Measurements from ENCODE around the gene TTLL3. TPM values are rescaled to one million over a fixed set of nuclear protein-coding genes. Genes with fewer than 3 reads are reported as not detected.
"Not testable (repeated sequence)": the region's sequence is repeated elsewhere in the genome, so short reads cannot be mapped to it uniquely, and the experiment has no call there.

TTLL3 gene
- total RNA-seq, 2 donors from 2014 or later = 24.1 to 88.0 TPM

DNA sequence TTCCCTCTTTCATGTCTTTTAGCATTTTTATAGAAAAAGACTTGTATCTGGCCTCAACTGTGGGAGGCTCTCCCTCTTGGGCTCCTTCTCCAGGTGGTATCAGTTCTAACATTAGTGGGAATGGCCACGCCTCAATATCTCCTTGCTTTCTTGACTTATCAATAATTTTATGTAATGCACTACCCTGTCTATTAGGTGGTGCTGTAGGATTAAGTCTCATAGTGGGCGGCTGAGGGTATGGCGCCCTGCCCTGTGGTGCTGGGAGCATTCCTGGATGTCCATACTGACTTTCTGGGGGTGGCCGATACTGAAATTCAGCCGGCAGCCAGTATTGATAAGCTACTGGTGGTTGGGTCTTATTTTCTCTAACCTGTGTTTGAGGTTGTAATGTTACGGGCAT, 42.5 kb downstream of the TTLL3 start:
- H3K4me1 ChIP-seq = peaks cover 4% of the 10 kb centered on the region
- no peaks in the 10 kb centered on the region for H3K27me3 ChIP-seq
- H3K4me3 ChIP-seq = no peak overlapping the region
- no peaks in the 10 kb centered on the region for H3K36me3 ChIP-seq (replicated peaks in 1 of 2; ENCODE audit: insufficient read depth in 1 of 2, low read depth in 2 of 2)
- DNase-seq = no peak
- no peak for TF ChIP-seq POLR2A (IDR thresholded peaks at IDR 0.05)
- TF ChIP-seq, protein P1, sequence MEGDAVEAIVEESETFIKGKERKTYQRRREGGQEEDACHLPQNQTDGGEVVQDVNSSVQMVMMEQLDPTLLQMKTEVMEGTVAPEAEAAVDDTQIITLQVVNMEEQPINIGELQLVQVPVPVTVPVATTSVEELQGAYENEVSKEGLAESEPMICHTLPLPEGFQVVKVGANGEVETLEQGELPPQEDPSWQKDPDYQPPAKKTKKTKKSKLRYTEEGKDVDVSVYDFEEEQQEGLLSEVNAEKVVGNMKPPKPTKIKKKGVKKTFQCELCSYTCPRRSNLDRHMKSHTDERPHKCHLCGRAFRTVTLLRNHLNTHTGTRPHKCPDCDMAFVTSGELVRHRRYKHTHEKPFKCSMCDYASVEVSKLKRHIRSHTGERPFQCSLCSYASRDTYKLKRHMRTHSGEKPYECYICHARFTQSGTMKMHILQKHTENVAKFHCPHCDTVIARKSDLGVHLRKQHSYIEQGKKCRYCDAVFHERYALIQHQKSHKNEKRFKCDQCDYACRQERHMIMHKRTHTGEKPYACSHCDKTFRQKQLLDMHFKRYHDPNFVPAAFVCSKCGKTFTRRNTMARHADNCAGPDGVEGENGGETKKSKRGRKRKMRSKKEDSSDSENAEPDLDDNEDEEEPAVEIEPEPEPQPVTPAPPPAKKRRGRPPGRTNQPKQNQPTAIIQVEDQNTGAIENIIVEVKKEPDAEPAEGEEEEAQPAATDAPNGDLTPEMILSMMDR (IDR thresholded peaks at IDR 0.05) = no peak
- no peak for ATAC-seq
- WGBS, 2 donors = 75 to 87% methylated on average over 2 to 6 of the region's 6 CpGs
- H3K27ac ChIP-seq = no peak overlapping the region
- intact Hi-C loops (cut with DNase I) = no loop called here
- no peaks in the 10 kb centered on the region for H3K9me3 ChIP-seq

DNA sequence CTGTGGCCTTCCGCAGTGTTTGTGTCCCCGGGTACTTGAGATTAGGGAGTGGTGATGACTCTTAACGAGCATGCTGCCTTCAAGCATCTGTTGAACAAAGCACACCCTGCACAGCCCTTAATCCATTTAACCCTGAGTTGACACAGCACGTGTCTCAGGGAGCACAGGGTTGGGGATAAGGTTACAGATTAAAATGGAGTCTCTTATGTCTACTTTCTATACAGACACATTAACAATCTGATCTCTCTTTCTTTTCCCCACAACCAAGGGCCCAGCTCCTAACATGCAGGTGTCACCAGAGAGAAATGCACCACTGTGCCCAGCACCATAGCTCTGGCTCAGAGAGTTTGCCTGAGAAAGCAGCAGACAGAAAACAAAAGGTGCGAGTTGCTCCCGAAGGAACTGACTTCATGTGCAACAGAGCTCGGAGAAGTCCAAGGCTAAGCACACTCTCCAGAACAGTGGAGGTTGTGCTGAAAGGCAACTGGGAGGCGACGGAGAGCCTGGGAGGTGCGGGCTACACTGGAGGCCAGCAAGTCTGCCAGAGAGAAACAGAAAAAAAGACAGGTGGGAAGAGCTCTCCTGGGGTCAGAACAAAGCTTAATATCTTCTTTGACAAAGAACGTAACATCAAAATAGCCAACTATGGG, 44.4 kb downstream of the TTLL3 start:
- DNase-seq; ATAC-seq; H3K4me3 ChIP-seq; H3K9me3 ChIP-seq; H3K36me3 ChIP-seq (replicated peaks in 1 of 2; ENCODE audit: insufficient read depth in 1 of 2, low read depth in 2 of 2); H3K27ac ChIP-seq; H3K27me3 ChIP-seq; H3K4me1 ChIP-seq; intact Hi-C loops (cut with DNase I): not testable (repeated sequence)
- WGBS, 2 donors = 71 to 73% methylated on average over 8 to 11 of the region's 11 CpGs

DNA sequence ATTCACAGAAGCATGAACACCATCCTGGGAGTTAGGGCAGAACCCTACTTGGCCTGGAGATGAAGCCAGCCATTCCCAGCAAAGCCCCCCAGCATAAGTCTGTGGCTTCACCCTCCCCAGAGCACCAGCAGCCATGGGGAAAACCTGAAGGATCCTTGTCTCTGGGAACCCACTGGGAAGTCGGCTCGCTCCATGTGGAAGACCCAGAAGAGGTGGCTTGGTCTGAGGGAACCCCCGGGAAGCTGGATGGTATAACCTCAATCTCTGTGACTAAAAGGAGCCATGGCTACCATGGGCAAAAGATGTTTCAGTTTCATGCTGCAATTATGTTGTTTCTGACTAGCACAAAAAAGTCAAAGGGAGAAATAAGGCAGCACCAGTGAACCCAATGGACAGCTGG, 45.5 kb downstream of the TTLL3 start:
- DNase-seq = no peak
- no peaks in the 10 kb centered on the region for H3K9me3 ChIP-seq
- no peaks in the 10 kb centered on the region for H3K27me3 ChIP-seq
- H3K4me3 ChIP-seq = no peak overlapping the region
- 97 to 98% methylated on average over 3 of the region's 3 CpGs for WGBS, 2 donors
- intact Hi-C loops (cut with DNase I) = no loop called here
- no peaks in the 10 kb centered on the region for H3K4me1 ChIP-seq
- TF ChIP-seq, protein P1 (IDR thresholded peaks at IDR 0.05) = no peak
- TF ChIP-seq POLR2A (IDR thresholded peaks at IDR 0.05) = no peak
- no peak overlapping the region for H3K27ac ChIP-seq
- no peak for ATAC-seq
- no peaks in the 10 kb centered on the region for H3K36me3 ChIP-seq (replicated peaks in 1 of 2; ENCODE audit: insufficient read depth in 1 of 2, low read depth in 2 of 2)

DNA sequence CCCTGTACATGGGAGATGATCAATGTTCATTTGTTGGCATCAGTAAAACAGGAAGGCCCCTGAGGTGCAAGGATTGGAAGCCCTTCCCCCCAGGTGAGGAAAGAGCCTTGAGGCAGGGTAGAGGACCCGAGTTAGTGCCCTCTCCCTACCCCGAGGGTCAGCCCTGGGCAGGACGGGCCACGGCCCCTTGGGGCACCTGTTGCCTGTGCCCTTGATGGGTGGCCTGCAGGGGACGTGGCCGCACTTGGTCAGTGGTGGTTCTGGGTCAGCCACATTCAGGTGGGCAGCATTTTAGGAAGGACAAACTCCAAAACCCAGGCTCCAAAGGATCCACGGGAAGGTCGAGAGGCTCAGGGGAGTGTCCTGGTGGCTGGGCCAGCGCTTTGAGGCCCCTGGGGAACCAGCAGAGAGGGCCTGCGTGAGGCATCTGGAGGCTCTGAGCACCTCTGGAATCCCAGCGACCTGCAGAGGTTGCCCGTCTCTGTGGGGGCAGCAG, 49.5 kb downstream of the TTLL3 start:
- ATAC-seq (no peak), DNase-seq (no peak)
- no peaks in the 10 kb centered on the region for H3K27me3 ChIP-seq
- intact Hi-C loops (cut with DNase I) = no loop called here
- no peaks in the 10 kb centered on the region for H3K36me3 ChIP-seq (replicated peaks in 1 of 2; ENCODE audit: insufficient read depth in 1 of 2, low read depth in 2 of 2)
- H3K4me3 ChIP-seq = no peak overlapping the region
- no peak overlapping the region for H3K27ac ChIP-seq
- H3K4me1 ChIP-seq = peaks cover 7% of the 10 kb centered on the region
- no peak for TF ChIP-seq POLR2A (IDR thresholded peaks at IDR 0.05)
- TF ChIP-seq, protein P1 (IDR thresholded peaks at IDR 0.05) = no peak
- 79 to 84% methylated on average over 11 to 12 of the region's 12 CpGs for WGBS, 2 donors
- H3K9me3 ChIP-seq = no peaks in the 10 kb centered on the region

DNA sequence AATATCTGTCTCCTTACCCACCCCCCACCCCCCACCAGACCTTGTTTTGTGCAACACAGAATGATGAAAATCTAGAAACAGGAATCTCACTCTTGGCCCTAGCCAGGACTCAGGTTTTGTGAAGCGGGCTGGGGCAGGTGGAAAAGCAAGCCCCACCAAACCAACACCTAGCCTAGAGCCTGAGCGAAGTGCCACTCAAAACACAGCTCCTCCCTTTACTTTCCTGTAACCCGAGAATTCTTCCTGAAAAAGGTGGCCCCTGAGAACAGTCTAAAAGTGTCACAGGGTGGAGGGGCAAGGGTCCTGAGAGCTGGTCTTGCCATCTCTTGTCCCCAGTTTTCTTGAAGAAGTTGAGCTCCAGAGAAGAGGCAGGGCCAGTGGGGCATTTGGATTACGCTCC, 51.1 kb downstream of the TTLL3 start:
- Histone ChIP-seq H3K4me3 (no peak overlapping the region), H3K36me3 (replicated peaks in 1 of 2; ENCODE audit: insufficient read depth in 1 of 2, low read depth in 2 of 2) (no peaks in the 10 kb centered on the region), H3K27me3 (no peaks in the 10 kb centered on the region), H3K9me3 (no peaks in the 10 kb centered on the region), H3K4me1 (peaks cover 7% of the 10 kb centered on the region), H3K27ac (no peak overlapping the region)
- ATAC-seq = no peak
- DNase-seq = no peak
- WGBS, 2 donors = 88% methylated on average over 4 of the region's 4 CpGs
- TF ChIP-seq, protein P1 (IDR thresholded peaks at IDR 0.05) = no peak
- no peak for TF ChIP-seq POLR2A (IDR thresholded peaks at IDR 0.05)
- intact Hi-C loops (cut with DNase I) = no loop called here

Measured in body of pancreas (tissue), 4 donors.